NCI-H748 (cell line): ENCODE measurements around the gene ABLIM3.

Source experiments
- DNase-seq: peaks from one replicate; lab custom pipeline; 2025; ENCODE audit not compliant: unreplicated experiment; lab: John Stamatoyannopoulos, UW

Gene ABLIM3

GRCh38 chr5:149216496-149216895 is 75.2 kb downstream of the ABLIM3 start:
- no peak for DNase-seq

GRCh38 chr5:149217096-149217802 is 76.0 kb downstream of the ABLIM3 start:
- no peak for DNase-seq

GRCh38 chr5:149217803-149218155 is 76.5 kb downstream of the ABLIM3 start:
- DNase-seq, result no peak

GRCh38 chr5:149219584-149219983 is 78.3 kb downstream of the ABLIM3 start:
- no peak for DNase-seq

- no peak for DNase-seq
Measured at GRCh38 chr5:149220750-149221149, 79.5 kb downstream of the ABLIM3 start.

GRCh38 chr5:149221326-149221725 is 80.0 kb downstream of the ABLIM3 start:
- DNase-seq, result no peak

- DNase-seq, result no peak
Measured at GRCh38 chr5:149221731-149222342, 80.5 kb downstream of the ABLIM3 start.

GRCh38 chr5:149223081-149223848 is 82.0 kb downstream of the ABLIM3 start:
- no peak for DNase-seq

GRCh38 chr5:149224282-149224681 is 83.0 kb downstream of the ABLIM3 start:
- no peak for DNase-seq

GRCh38 chr5:149227168-149227826 is 86.0 kb downstream of the ABLIM3 start:
- no peak for DNase-seq

- peak; percentile 46 for DNase-seq
Measured at GRCh38 chr5:149228618-149229297, 87.5 kb downstream of the ABLIM3 start.

GRCh38 chr5:149229298-149229937 is 88.1 kb downstream of the ABLIM3 start:
- no peak for DNase-seq

- no peak for DNase-seq
Measured at GRCh38 chr5:149235841-149236240, 94.5 kb downstream of the ABLIM3 start.

- DNase-seq, result no peak
Measured at GRCh38 chr5:149237662-149238061, 96.4 kb downstream of the ABLIM3 start.

GRCh38 chr5:149238540-149238939 is 97.2 kb downstream of the ABLIM3 start:
- DNase-seq, result no peak

- no peak for DNase-seq
Measured at GRCh38 chr5:149239917-149240316, 98.6 kb downstream of the ABLIM3 start.

- no peak for DNase-seq
Measured at GRCh38 chr5:149240354-149240998, 99.2 kb downstream of the ABLIM3 start.

- DNase-seq, result no peak
Measured at GRCh38 chr5:149242339-149242738, 101.0 kb downstream of the ABLIM3 start.

- no peak for DNase-seq
Measured at GRCh38 chr5:149246906-149247305, 105.6 kb downstream of the ABLIM3 start.

GRCh38 chr5:149247726-149248125 is 106.4 kb downstream of the ABLIM3 start:
- no peak for DNase-seq
